ENCODE measurements around the gene FAM120A.

GRCh38 chr9:93479726-93480125, 28.2 kb downstream of the FAM120A start:
- TF ChIP-seq CTCF (conservative IDR thresholded peaks at IDR 0.05; ENCODE audit: low read length) (no peak), EZH2phosphoT487 (IDR thresholded peaks at IDR 0.05; ENCODE audit: borderline replicate concordance) (no peak)
